RWPE2 (cell line): ENCODE measurements around the gene ERBIN.
"Not testable (repeated sequence)": the region's sequence is repeated elsewhere in the genome, so short reads cannot be mapped to it uniquely, and the experiment has no call there.

Source experiments
- ATAC-seq: fragments of 200-7000 bp; cut with Tn5 transposase; 3 replicates; pipeline ENCODE4 v1.9.1; 2021; ENCODE audit warnings: low read depth
- DNase-seq: peaks from one replicate; pipeline ENCODE4 v3.0.0-alpha.2; 2020; ENCODE audit warnings: low spot score
- H3K27ac ChIP-seq: fragments of 450-650 bp; 2 replicates; pipeline ENCODE4 v1.5.1; 2017; ENCODE audit warnings: mild to moderate bottlenecking; ENCODE audit not compliant: poor library complexity, severe bottlenecking
- H3K27me3 ChIP-seq: fragments of 250-450 bp; sonication (Bioruptor Pico); 2 replicates; pipeline ENCODE4 v1.5.1; 2021; ENCODE audit warnings: mild to moderate bottlenecking, moderate library complexity; ENCODE audit not compliant: insufficient read depth, poor library complexity, severe bottlenecking
- H3K36me3 ChIP-seq: fragments of 250-450 bp; sonication (Bioruptor Pico); 2 replicates; pipeline ENCODE4 v1.5.1; 2020; ENCODE audit warnings: low read depth, mild to moderate bottlenecking, moderate library complexity
- H3K4me1 ChIP-seq: fragments of 250-450 bp; sonication (Bioruptor Pico); 2 replicates; pipeline ENCODE4 v1.5.1; 2021; ENCODE audit warnings: mild to moderate bottlenecking, moderate library complexity; ENCODE audit not compliant: insufficient read depth, poor library complexity, severe bottlenecking
- H3K4me3 ChIP-seq: fragments of 250-450 bp; sonication (Bioruptor Pico); 2 replicates; pipeline ENCODE4 v1.5.1; 2021; ENCODE audit warnings: mild to moderate bottlenecking, moderate library complexity; ENCODE audit not compliant: severe bottlenecking
- H3K9me3 ChIP-seq: fragments of 250-450 bp; sonication (Bioruptor Pico); 2 replicates; pipeline ENCODE4 v1.5.1; 2021; ENCODE audit warnings: mild to moderate bottlenecking, moderate library complexity; ENCODE audit not compliant: severe bottlenecking
- TF ChIP-seq, protein P1 (sequence below): fragments of 450-650 bp; IDR thresholded peaks from one replicate; pipeline ENCODE4 v1.5.1; 2017; ENCODE audit warnings: mild to moderate bottlenecking, moderate library complexity; ENCODE audit not compliant: poor library complexity, severe bottlenecking

ERBIN gene

DNA sequence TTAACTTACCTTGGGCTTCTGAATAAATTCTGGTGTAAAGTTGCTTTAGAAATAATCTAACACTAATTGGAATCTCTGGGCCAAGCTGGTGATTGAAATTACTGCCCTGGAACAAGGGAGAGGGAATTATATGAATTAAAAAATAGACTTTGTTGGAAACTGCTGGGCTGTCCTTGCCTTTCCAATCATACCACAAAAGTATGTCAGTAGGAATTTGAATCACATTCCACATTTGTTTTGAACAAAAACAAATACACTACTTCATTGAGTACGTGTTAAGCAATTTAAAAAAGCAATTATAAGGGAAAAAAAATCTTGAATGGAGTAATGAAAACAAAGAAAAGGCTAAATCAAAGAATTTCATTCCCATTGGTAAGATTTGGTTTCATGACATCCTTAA is 115.3 kb downstream of the ERBIN start:
- Histone ChIP-seq H3K9me3 (no peaks in the 10 kb centered on the region), H3K27ac (no peak overlapping the region), H3K4me1 (no peaks in the 10 kb centered on the region), H3K27me3 (no peaks in the 10 kb centered on the region), H3K36me3 (peaks cover 87% of the 10 kb centered on the region), H3K4me3 (no peak overlapping the region)
- TF ChIP-seq, protein P1, sequence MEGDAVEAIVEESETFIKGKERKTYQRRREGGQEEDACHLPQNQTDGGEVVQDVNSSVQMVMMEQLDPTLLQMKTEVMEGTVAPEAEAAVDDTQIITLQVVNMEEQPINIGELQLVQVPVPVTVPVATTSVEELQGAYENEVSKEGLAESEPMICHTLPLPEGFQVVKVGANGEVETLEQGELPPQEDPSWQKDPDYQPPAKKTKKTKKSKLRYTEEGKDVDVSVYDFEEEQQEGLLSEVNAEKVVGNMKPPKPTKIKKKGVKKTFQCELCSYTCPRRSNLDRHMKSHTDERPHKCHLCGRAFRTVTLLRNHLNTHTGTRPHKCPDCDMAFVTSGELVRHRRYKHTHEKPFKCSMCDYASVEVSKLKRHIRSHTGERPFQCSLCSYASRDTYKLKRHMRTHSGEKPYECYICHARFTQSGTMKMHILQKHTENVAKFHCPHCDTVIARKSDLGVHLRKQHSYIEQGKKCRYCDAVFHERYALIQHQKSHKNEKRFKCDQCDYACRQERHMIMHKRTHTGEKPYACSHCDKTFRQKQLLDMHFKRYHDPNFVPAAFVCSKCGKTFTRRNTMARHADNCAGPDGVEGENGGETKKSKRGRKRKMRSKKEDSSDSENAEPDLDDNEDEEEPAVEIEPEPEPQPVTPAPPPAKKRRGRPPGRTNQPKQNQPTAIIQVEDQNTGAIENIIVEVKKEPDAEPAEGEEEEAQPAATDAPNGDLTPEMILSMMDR: no peak
- DNase-seq (no peak), ATAC-seq (no peak)

DNA sequence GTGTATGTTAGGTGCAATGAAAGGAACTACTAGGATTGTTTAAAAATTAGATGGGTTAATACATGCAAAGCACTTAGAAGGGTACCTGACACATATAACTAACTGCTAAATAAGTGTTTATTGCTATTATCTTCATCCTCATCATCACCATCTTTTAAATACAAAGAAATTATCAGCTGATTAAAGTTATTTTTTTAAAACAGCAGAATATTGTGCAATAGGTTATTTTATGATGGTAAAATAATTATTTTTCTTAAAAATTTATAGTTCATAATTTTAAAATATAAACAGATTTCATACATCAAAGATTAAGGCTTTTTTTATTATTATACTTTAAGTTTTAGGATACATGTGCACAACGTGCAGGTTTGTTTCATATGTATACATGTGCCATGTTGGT is 130.9 kb downstream of the ERBIN start:
- no peaks in the 10 kb centered on the region for H3K9me3 ChIP-seq
- H3K4me1 ChIP-seq: no peaks in the 10 kb centered on the region
- peaks cover 53% of the 10 kb centered on the region for H3K36me3 ChIP-seq
- no peak for ATAC-seq
- no peaks in the 10 kb centered on the region for H3K27me3 ChIP-seq
- no peak overlapping the region for H3K4me3 ChIP-seq
- H3K27ac ChIP-seq: no peak overlapping the region
- no peak for DNase-seq
- TF ChIP-seq, protein P1: no peak

DNA sequence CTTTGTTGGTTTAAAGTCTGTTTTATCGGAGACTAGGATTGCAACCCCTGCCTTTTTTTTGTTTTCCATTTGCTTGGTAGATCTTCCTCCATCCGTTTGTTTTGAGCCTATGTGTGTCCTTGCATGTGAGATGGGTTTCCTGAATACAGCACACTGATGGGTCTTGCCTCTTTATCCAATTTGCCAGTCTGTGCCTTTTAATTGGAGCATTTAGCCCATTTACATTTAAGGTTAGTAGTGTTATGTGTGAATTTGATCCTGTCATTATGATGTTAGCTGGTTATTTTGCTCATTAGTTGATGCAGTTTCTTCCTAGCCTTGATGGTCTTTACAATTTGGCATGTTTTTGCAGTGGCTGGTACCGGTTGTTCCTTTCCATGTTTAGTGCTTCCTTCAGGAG is 134.9 kb downstream of the ERBIN start:
- ATAC-seq, H3K27me3 ChIP-seq, H3K9me3 ChIP-seq, H3K4me1 ChIP-seq, DNase-seq, H3K4me3 ChIP-seq, H3K27ac ChIP-seq: not testable (repeated sequence)
- peaks cover 25% of the 10 kb centered on the region for H3K36me3 ChIP-seq

- not testable (repeated sequence) for DNase-seq, ATAC-seq, H3K9me3 ChIP-seq, H3K4me3 ChIP-seq, H3K27ac ChIP-seq, H3K4me1 ChIP-seq, H3K27me3 ChIP-seq
- peaks cover 24% of the 10 kb centered on the region for H3K36me3 ChIP-seq
These were observed 136.7 kb downstream of the ERBIN start for GRCh38 chr5:66063061-66063460.

GRCh38 chr5:66066826-66067225 is 140.5 kb downstream of the ERBIN start:
- TF ChIP-seq, protein P1: no peak
- peaks cover 32% of the 10 kb centered on the region for H3K36me3 ChIP-seq
- no peaks in the 10 kb centered on the region for H3K27me3 ChIP-seq
- no peak for ATAC-seq
- H3K4me3 ChIP-seq: no peak overlapping the region
- no peaks in the 10 kb centered on the region for H3K4me1 ChIP-seq
- no peaks in the 10 kb centered on the region for H3K9me3 ChIP-seq
- no peak overlapping the region for H3K27ac ChIP-seq
- DNase-seq: no peak

DNA sequence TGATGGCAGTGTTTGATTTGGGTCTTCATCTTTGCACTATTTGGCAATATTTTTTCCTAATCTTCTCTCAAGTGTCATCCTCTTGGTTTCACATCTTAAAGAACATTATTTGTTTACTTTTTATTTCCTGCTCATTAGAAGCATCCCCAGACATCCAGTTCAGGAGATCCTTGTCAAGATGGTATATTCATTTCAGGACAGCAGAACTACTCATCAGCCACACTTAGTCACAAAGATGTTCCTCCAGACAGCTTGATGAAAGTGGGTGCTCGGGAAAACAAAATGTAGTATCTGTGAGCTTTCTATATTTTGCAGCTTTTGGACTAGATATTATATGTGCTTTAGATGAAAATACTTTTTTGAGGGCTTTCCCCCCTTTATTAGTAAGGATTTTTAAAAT is 145.7 kb downstream of the ERBIN start:
- no peaks in the 10 kb centered on the region for H3K9me3 ChIP-seq
- no peak for ATAC-seq
- H3K4me1 ChIP-seq: no peaks in the 10 kb centered on the region
- no peak overlapping the region for H3K27ac ChIP-seq
- TF ChIP-seq, protein P1: no peak
- peaks cover 49% of the 10 kb centered on the region for H3K36me3 ChIP-seq
- no peak for DNase-seq
- H3K4me3 ChIP-seq: no peak overlapping the region
- no peaks in the 10 kb centered on the region for H3K27me3 ChIP-seq
